ENCODE data around the gene DACT2. TPM values are rescaled to one million over a fixed set of nuclear protein-coding genes. Genes with fewer than 3 reads are reported as not detected.

DACT2 gene
- total RNA-seq, 1 donor from 2014 or later = 2.5 TPM

DNA sequence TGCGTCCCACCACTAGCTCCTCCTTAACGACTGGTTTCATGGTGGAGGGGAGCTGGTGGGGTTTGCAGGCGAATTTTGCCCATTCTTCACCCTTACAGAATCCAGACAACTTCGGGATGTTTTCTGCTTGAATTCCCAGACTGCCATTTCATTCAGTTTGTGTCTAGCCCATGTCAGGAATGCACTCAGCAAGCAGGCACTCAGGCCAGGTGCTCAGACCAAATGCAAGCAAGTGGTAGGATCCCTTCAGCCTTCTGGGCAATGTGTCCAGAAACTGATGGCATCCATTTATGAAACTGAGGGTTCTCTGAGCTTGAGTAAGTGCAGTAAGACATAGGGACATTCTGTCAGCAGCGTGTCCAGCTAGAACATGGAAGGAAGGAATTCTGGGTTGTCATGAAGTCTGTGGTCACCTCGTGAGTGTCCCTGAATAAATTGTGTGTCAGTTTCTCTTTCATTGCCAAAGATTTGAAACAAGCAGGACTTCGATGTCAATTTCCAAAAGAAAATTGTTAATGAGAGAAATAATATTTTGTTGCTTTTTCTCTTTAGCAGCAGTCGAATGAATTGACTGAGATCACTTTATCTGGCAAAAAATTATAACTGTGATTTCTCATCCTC, 21.8 kb upstream of the DACT2 start:
- no peaks in the 10 kb centered on the region for H3K36me3 ChIP-seq
- H3K9me3 ChIP-seq = no peaks in the 10 kb centered on the region
- no peak overlapping the region for H3K4me3 ChIP-seq
- no peaks in the 10 kb centered on the region for H3K4me1 ChIP-seq
- H3K27me3 ChIP-seq = peaks cover 8% of the 10 kb centered on the region
- intact Hi-C loops (cut with DNase I) = no loop called here
- TF ChIP-seq CTCF (IDR thresholded peaks at IDR 0.05) = no peak
- no peak for DNase-seq
- no peak overlapping the region for H3K27ac ChIP-seq
- peak; percentile 50 for ATAC-seq

DNA sequence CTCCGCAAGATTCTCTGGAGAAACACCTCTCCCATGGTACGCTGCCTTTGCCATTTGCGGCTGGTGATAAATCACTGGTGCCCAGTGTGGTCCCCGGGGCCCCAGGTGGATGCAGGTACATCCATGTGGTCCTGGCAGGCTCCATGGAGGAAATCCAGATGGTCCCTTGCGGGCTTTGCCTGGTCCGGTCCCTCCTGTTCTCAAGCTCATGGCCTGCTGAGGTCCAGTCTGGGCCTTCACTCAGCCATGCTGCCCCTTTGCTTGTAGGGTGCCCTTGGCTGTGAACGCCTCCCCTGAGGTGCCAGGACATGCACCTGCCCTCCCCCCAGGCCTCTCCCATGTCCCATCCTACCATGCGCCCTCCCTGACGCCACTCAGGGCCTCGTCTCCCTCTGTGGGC, 21.2 kb upstream of the DACT2 start:
- Histone ChIP-seq H3K4me1 (no peaks in the 10 kb centered on the region), H3K36me3 (no peaks in the 10 kb centered on the region), H3K9me3 (no peaks in the 10 kb centered on the region), H3K27ac (no peak overlapping the region), H3K4me3 (no peak overlapping the region), H3K27me3 (peaks cover 8% of the 10 kb centered on the region)
- no peak for TF ChIP-seq CTCF (IDR thresholded peaks at IDR 0.05)
- ATAC-seq (no peak), DNase-seq (no peak)
- intact Hi-C loops (cut with DNase I) = no loop called here

- DNase-seq (no peak), ATAC-seq (no peak)
- Histone ChIP-seq H3K36me3 (no peaks in the 10 kb centered on the region), H3K9me3 (no peaks in the 10 kb centered on the region), H3K27ac (no peak overlapping the region), H3K4me3 (no peak overlapping the region), H3K27me3 (no peaks in the 10 kb centered on the region), H3K4me1 (no peaks in the 10 kb centered on the region)
- no peak for TF ChIP-seq CTCF (IDR thresholded peaks at IDR 0.05)
- intact Hi-C loops (cut with DNase I) = no loop called here
Measured at GRCh38 chr6:168338777-168339176, 19.2 kb upstream of the DACT2 start.

DNA sequence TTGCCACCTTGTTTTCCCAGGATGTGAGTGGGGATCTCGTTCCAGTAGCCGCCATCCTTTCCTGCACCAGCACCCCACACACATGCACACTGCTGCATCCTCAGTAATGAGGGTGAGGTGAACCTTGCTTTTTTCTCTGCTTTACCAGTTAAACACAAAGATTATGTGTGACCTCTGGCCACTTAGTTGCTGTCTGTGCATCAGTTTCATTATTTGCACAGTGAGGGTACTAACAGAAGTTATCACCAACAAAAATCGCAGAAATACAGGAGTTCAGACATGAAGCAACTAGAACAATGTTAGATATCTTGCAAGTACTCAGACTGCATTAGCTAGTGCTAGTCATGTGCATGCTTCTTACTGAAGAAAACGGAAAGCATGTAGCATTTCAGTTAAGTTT, 17.4 kb upstream of the DACT2 start:
- H3K36me3 ChIP-seq = no peaks in the 10 kb centered on the region
- no peak overlapping the region for H3K4me3 ChIP-seq
- H3K4me1 ChIP-seq = no peaks in the 10 kb centered on the region
- no peaks in the 10 kb centered on the region for H3K9me3 ChIP-seq
- ATAC-seq (no peak), DNase-seq (no peak)
- no peaks in the 10 kb centered on the region for H3K27me3 ChIP-seq
- intact Hi-C loops (cut with DNase I) = no loop called here
- no peak for TF ChIP-seq CTCF (IDR thresholded peaks at IDR 0.05)
- no peak overlapping the region for H3K27ac ChIP-seq

DNA sequence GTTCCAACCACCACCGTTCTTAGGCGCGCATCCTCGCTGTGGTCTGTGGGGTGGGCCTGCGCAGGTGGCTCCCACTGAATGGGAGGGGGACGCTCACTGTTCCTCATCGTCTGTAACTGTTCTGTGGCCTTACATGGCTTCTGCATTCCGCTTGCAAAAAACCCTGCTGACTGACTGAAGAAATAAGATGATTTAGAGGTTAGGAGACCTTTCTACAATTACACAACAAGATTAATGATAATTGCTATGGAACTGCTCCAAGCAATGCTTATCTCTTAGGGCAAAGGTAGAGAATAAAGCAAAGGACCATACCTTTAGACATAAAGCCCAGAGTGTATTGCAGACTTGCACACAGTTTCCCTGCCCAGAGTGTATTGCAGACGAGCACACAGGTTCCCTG, 14.4 kb upstream of the DACT2 start:
- Histone ChIP-seq H3K27me3 (no peaks in the 10 kb centered on the region), H3K4me3 (no peak overlapping the region), H3K36me3 (no peaks in the 10 kb centered on the region), H3K27ac (no peak overlapping the region), H3K9me3 (no peaks in the 10 kb centered on the region), H3K4me1 (no peaks in the 10 kb centered on the region)
- ATAC-seq = no peak
- TF ChIP-seq CTCF (IDR thresholded peaks at IDR 0.05) = no peak
- DNase-seq = no peak
- intact Hi-C loops (cut with DNase I) = no loop called here

DNA sequence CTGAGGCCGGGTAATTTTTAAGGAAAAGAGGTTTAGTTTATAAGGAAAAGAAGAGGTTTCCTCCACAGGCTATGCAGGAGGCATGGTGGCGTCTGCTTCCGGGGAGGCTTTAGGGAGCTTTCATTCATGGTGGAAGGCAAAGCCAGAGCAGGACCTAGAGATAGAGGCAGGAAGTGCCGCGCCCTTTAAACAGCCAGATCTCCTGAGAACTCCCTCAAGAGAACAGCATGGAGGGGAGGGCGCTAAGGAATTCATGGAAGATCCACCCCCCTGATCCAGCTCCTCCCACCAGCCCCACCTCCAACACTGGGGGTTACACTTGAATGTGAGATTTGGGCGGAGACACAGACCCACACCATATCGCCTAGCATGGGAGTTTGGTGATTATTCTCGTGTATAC, 13.9 kb upstream of the DACT2 start:
- ATAC-seq (no peak), DNase-seq (no peak)
- TF ChIP-seq CTCF (IDR thresholded peaks at IDR 0.05) = no peak
- Histone ChIP-seq H3K27ac (no peak overlapping the region), H3K4me1 (no peaks in the 10 kb centered on the region), H3K4me3 (no peak overlapping the region), H3K36me3 (no peaks in the 10 kb centered on the region), H3K27me3 (no peaks in the 10 kb centered on the region), H3K9me3 (no peaks in the 10 kb centered on the region)
- intact Hi-C loops (cut with DNase I) = no loop called here

Measured in upper lobe of right lung (tissue), 1 donor.